VCaP (cell line): ENCODE data around the gene NT5C2.

ENCODE experiments used
- H3K27ac ChIP-seq: fragments of 450-650 bp; 2 replicates; pipeline ENCODE4 v1.5.1; 2017
- TF ChIP-seq, protein P1 (sequence below): fragments of 450-650 bp; conservative IDR thresholded peaks from 2 replicates; pipeline ENCODE4 v1.5.1; 2017; ENCODE audit warnings: mild to moderate bottlenecking, moderate library complexity

NT5C2 gene

DNA sequence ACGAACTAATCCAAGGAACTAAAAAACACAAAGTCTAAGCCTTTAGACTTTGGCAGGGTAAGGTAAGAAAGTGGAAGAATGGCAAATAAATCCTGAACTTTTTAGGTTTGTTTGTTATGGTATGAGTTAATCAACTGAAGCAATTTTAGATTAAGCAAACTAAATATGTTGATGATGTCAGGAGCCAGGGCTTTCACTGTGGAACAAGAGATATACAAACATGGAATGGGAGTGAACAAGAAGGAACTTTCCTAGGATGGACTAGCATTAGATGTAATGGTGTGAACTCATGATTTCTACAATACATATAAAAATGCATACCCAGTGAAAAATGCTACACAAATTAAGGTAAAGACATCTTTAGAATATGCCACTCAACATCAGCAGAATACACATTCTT, 35.8 kb downstream of the NT5C2 start:
- H3K27ac ChIP-seq: no peak overlapping the region; the same call in 1 of the 2 replicates
- TF ChIP-seq, protein P1, sequence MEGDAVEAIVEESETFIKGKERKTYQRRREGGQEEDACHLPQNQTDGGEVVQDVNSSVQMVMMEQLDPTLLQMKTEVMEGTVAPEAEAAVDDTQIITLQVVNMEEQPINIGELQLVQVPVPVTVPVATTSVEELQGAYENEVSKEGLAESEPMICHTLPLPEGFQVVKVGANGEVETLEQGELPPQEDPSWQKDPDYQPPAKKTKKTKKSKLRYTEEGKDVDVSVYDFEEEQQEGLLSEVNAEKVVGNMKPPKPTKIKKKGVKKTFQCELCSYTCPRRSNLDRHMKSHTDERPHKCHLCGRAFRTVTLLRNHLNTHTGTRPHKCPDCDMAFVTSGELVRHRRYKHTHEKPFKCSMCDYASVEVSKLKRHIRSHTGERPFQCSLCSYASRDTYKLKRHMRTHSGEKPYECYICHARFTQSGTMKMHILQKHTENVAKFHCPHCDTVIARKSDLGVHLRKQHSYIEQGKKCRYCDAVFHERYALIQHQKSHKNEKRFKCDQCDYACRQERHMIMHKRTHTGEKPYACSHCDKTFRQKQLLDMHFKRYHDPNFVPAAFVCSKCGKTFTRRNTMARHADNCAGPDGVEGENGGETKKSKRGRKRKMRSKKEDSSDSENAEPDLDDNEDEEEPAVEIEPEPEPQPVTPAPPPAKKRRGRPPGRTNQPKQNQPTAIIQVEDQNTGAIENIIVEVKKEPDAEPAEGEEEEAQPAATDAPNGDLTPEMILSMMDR: no peak

DNA sequence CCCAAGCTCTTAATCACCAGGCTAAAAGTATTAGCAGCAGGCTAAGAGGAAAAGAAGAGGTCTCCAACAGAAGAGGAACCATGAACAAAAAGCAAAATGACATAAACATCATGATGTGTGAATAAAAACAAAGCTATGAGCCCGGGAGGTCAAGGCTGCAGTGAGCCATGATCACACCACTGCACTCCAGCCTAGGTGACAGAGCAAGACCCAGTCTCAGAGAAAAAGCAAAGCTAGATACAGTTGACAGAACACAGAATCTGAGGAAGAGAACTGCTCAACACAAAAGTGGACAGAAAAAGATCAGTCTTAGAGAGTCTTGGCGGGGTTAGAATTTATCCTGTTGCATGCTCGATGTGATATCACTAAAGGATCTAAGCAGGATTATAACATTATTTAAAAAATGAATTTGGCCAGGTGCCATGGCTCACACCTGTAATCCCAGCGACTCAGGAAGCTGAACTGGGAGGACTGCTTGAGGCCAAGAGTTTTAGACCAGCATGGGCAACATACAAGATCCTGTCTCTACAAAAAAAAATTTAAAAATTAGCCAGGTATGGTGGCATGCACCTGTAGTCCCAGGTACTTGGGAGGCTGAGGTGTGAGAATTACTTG, 37.5 kb downstream of the NT5C2 start:
- TF ChIP-seq, protein P1: no peak
- peak overlapping the region; percentile 92 for H3K27ac ChIP-seq

DNA sequence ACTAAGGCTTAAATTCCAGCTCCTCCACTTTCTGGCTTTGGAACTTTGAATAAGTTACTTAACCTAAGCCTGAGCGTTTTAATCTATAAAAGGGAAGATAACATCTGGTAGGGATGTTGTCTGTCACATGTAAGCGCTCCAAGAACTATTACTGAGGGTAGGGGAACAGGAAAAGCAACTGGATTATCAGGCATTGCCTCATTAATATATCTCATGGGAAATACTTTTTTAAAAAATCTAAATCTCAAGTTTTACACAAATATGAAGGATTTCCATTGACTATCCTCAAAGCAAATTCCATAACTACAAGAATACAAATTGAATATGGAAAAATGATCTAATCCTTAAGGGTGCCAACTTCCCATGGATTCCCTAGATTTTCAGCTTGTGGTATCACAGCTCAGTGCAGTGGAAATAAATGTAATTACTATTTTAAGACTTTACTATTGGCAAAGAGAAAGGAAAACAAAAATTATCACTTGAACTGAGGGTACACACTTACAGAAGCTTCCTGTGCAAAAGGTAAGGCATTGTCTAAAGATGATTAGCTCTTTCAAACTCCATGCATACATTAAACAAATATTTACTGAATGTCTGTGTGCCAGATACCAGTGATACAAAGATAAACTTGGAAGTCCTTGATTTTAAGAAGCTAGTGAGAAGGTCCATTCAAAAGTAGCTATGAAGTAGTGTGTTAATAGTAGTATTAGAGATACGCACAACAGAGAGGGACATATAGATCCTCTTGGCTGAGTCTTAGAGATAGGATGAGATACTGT, 38.4 kb downstream of the NT5C2 start:
- peak overlapping the region; percentile 92 for H3K27ac ChIP-seq
- TF ChIP-seq, protein P1: no peak

DNA sequence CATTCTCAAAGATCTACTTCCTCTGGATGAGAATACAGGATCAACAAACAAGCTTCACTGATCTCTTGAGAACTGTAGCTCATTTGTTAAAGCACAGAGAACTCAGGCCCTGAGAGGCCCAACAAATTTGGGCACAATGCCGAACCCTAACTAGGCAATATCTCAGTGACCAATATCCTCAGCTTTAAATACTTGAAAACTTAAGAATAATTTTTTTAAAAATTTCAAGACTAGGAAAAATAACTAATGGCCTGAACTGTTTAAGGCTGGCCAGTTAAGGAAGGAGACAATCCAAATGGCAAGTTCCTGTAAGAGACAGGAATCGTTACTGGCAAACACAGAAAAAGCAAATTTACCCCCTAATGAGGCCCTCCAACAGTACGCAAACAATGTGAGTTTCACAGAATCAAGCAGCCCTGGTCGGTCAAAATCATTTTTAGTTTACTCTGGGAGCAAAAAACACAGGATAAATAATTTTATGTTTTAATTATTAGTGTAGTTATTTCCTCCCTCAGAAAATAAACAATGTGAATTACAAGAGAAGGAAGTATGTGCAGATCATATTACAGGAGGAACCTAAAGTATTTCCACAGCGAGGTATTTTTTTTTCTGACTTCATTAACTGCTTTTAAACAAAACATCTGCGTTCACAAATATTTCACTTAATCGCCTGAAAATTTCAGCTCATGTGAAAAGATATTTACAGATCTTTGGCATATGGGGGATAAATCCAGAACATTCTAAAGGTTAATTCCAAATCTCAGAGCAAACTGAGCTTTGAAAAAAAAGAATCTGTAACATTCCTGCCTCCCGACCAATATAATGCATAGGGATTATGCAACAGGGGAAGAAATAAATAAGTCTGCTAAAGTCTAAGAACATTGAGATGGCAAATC, 39.5 kb downstream of the NT5C2 start:
- TF ChIP-seq, protein P1: no peak
- peak overlapping the region; percentile 92 for H3K27ac ChIP-seq

DNA sequence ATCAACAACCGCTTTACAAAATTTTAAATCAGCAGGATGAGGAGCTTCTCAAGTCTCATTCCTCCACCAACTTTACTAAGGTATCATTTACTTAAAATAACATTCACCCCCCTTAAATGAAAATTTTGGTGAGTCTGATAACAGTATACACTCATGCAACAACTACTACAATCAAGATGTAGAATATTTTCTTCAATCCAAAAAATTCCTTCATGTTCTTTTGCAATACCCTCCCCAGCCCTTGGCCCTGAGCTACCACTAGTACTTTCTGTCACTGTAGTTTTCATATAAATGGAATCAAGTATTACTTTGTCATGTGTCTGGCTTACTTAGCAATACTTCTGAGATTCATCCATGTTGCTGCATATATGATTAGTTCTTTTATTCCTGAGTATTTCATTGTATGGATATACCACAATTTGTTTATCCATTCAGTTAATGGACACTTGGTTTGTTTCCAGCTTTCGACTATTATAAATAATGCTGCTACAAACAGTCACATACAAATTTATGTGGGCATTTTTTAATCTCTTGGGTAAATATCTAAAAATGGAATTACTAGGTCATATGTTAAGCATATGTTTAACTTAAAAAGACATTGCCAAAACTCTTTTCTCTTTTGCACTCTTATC, 43.0 kb downstream of the NT5C2 start:
- peak overlapping the region; percentile 92 for H3K27ac ChIP-seq
- TF ChIP-seq, protein P1: no peak

DNA sequence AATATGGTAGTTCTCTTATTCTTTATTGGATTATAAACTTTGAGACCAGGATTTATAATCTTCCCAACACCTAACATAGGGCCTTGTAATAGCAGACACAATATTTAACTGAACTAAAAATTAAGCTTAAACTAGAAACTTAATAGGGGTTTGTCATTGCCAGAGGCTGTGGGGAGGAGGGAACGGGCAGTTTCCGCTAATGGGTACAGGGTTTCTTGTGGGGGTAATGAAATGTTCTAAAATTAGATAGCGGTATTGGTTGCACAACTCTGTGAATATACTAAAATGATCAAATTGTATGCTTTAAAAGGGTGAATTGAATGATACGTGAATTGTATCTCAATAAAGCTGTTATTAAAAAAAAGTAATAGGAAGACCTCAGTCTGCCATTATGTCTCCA, 45.4 kb downstream of the NT5C2 start:
- TF ChIP-seq, protein P1: no peak
- H3K27ac ChIP-seq: no peak overlapping the region
